BJ (cell line): Measurements from ENCODE around the gene PLEKHA8. TPM values are rescaled to one million over a fixed set of nuclear protein-coding genes. Genes with fewer than 3 reads are reported as not detected.

ENCODE experiments used
- CTCF ChIA-PET: fragments of 350-600 bp; formaldehyde crosslinking; extraction: SDS; loops from one replicate; lab custom pipeline; 2021; ENCODE audit warnings: antibody characterized with exemption, inconsistent platforms; lab: Yijun Ruan, JAX
- POLR2A ChIA-PET: fragments of 300-600 bp; sonication (Branson Sonifier 250); formaldehyde crosslinking; extraction: SDS; loops from one replicate; lab custom pipeline; 2021; ENCODE audit warnings: antibody characterized with exemption; lab: Charles Lee
- DNase-seq: peaks from one replicate; pipeline ENCODE4 v3.0.0-alpha.2; 2011; ENCODE audit warnings: low read depth
- H3K27me3 ChIP-seq: 2 replicates; pipeline ENCODE4 v1.6.0; 2011; ENCODE audit warnings: low read length; ENCODE audit not compliant: control insufficient read depth, insufficient read depth
- H3K36me3 ChIP-seq: 2 replicates; pipeline ENCODE4 v1.5.1; 2011; ENCODE audit warnings: low read length; ENCODE audit not compliant: control insufficient read depth, insufficient read depth
- H3K4me3 ChIP-seq: 2 replicates; pipeline ENCODE4 v1.5.1; 2011; ENCODE audit warnings: low read depth, mild to moderate bottlenecking, control low read depth, low read length
- polyA plus RNA-seq: library from polyadenylated mRNA; depleted of rRNA; stranded (reverse); fragments of >200 nt; gene quantifications from 2 replicates; pipeline ENCODE4 v1.2.3, GENCODE V29; 2011
- TF ChIP-seq, protein P1 (sequence below): IDR thresholded peaks from 2 replicates; pipeline ENCODE4 v1.5.1; 2011; ENCODE audit warnings: low read depth, mild to moderate bottlenecking, control low read depth, inconsistent platforms, low read length, moderate library complexity; ENCODE audit not compliant: insufficient read depth

Gene PLEKHA8
- polyA plus RNA-seq, 1 experiment = 4.2 TPM

DNA sequence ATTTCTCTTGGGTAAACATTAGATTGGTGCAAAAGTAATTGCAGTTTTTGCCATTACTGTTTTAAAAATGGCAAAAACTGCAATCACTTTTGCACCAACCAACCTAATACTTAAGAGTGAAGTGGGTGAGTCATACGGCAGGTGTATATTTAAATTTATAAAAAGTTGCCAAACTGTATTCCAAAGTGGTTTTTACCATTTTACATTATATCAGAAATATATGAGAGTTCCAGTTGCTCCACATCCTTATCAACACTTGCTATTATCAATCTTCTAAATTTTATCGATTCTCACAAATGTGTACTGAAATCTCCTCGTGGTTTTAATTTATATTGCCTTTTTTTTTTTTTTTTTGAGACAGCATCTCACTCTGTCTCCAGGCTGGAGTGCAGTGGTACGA, 35.1 kb upstream of the PLEKHA8 start:
- TF ChIP-seq, protein P1, sequence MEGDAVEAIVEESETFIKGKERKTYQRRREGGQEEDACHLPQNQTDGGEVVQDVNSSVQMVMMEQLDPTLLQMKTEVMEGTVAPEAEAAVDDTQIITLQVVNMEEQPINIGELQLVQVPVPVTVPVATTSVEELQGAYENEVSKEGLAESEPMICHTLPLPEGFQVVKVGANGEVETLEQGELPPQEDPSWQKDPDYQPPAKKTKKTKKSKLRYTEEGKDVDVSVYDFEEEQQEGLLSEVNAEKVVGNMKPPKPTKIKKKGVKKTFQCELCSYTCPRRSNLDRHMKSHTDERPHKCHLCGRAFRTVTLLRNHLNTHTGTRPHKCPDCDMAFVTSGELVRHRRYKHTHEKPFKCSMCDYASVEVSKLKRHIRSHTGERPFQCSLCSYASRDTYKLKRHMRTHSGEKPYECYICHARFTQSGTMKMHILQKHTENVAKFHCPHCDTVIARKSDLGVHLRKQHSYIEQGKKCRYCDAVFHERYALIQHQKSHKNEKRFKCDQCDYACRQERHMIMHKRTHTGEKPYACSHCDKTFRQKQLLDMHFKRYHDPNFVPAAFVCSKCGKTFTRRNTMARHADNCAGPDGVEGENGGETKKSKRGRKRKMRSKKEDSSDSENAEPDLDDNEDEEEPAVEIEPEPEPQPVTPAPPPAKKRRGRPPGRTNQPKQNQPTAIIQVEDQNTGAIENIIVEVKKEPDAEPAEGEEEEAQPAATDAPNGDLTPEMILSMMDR = no peak
- DNase-seq = no peak
- POLR2A ChIA-PET = no interaction called here
- Histone ChIP-seq H3K27me3 (no peaks in the 10 kb centered on the region), H3K36me3 (no peaks in the 10 kb centered on the region), H3K4me3 (no peak overlapping the region)
- CTCF ChIA-PET = interaction anchor here (1.1 kb wide), 1 partner anchor 27 kb away, joined by 3 read pairs; no protein-coding TSS in a partner anchor

- Histone ChIP-seq H3K36me3 (no peaks in the 10 kb centered on the region), H3K27me3 (no peaks in the 10 kb centered on the region), H3K4me3 (no peak overlapping the region)
- DNase-seq = no peak
- ChIA-PET CTCF (no interaction called here), POLR2A (no interaction called here)
- TF ChIP-seq, protein P1 = no peak
Measured at GRCh38 chr7:29995652-29996051, 32.6 kb upstream of the PLEKHA8 start.

DNA sequence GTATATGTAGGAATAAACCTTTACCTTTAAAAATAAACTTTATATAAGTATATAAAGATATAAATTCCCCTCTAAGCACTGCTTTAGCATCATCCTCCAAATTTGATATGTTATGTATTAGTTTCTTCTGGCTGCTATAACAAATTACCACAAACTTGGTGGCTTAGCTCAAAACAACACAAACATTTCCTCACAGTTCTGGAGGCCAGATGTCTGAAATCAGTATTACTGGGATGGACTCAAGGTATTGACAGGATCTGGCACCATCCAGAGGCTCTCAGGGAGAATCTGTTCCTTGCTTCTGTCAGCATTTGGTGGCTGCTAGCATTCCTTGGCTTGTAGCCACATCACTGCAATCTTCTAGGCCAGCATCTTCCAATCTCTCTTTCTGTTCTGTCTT, 31.9 kb upstream of the PLEKHA8 start:
- TF ChIP-seq, protein P1 = no peak
- CTCF ChIA-PET = no interaction called here
- Histone ChIP-seq H3K4me3 (no peak overlapping the region), H3K27me3 (no peaks in the 10 kb centered on the region), H3K36me3 (no peaks in the 10 kb centered on the region)
- POLR2A ChIA-PET = no interaction called here
- no peak for DNase-seq

GRCh38 chr7:29998489-29998888, 29.7 kb upstream of the PLEKHA8 start:
- ChIA-PET CTCF (no interaction called here), POLR2A (no interaction called here)
- DNase-seq = no peak
- no peaks in the 10 kb centered on the region for H3K27me3 ChIP-seq
- no peaks in the 10 kb centered on the region for H3K36me3 ChIP-seq
- TF ChIP-seq, protein P1 = no peak
- no peak overlapping the region for H3K4me3 ChIP-seq

GRCh38 chr7:30001998-30002397, 26.2 kb upstream of the PLEKHA8 start:
- POLR2A ChIA-PET = no interaction called here
- no peaks in the 10 kb centered on the region for H3K27me3 ChIP-seq
- TF ChIP-seq, protein P1 = no peak
- CTCF ChIA-PET = no interaction called here
- H3K4me3 ChIP-seq = no peak overlapping the region
- H3K36me3 ChIP-seq = no peaks in the 10 kb centered on the region
- no peak for DNase-seq
